Transverse colon (tissue), 4 donors: Measurements from ENCODE around the gene CLIC6. TPM values are rescaled to one million over a fixed set of nuclear protein-coding genes. Genes with fewer than 3 reads are reported as not detected.

Experiments used
- DNase-seq: peaks from one replicate; pipeline ENCODE4 v3.0.0-alpha.2; 2019
- H3K27ac ChIP-seq, 4 donors: fragments of 200-600 bp; sonication (generic); 2 replicates each; pipeline ENCODE4 v1.5.1; 2016 to 2018; ENCODE audit warnings: inconsistent platforms in 4 of 4
- H3K27me3 ChIP-seq: fragments of 200-600 bp; sonication (generic); 2 replicates; pipeline ENCODE4 v1.5.1; 2017; ENCODE audit warnings: inconsistent platforms
- H3K36me3 ChIP-seq, 4 donors: fragments of 200-600 bp; sonication (generic); 2 replicates each; pipeline ENCODE4 v1.5.1; 2017 to 2019; ENCODE audit warnings: inconsistent platforms in 4 of 4
- H3K4me1 ChIP-seq, 4 donors: fragments of 200-600 bp; sonication (generic); 2 replicates each; pipeline ENCODE4 v1.5.1; 2017 to 2020; ENCODE audit warnings: inconsistent platforms in 4 of 4
- H3K4me3 ChIP-seq, 4 donors: fragments of 200-600 bp; sonication (generic); 1 replicate in 1 of 4; 2 replicates in 3 of 4; pipeline versions ENCODE4 v1.5.1 to v1.6.1; 2017 to 2019; ENCODE audit warnings: inconsistent platforms in 4 of 4
- H3K9me3 ChIP-seq, 2 donors: fragments of 200-600 bp; sonication (generic); 2 replicates each; pipeline ENCODE4 v1.5.1; 2017 to 2019; ENCODE audit warnings: inconsistent platforms in 2 of 2
- EP300 ChIP-seq: sonication (generic); formaldehyde crosslinking; IDR thresholded peaks from one replicate; pipeline ENCODE4 v1.6.1; 2017; ENCODE audit warnings: antibody characterized with exemption, low read depth
- POLR2A ChIP-seq: fragments of 450-650 bp; IDR thresholded peaks from one replicate; pipeline ENCODE4 v1.6.1; 2016; ENCODE audit warnings: antibody characterized with exemption, mild to moderate bottlenecking, moderate library complexity
- POLR2AphosphoS5 ChIP-seq, 3 donors: sonication (generic); formaldehyde crosslinking; IDR thresholded peaks; one replicate each; pipeline ENCODE4 v1.6.1; 2016; ENCODE audit warnings: antibody characterized with exemption in 3 of 3
- WGBS, 2 donors: methylation state at CpG; one replicate each; pipeline ENCODE4 v1.1.5; 2018; ENCODE audit warnings: low coverage in 1 of 2; 5-methylcytosine and 5-hydroxymethylcytosine counted together
- in situ Hi-C, 4 donors: fragments of 200-750 bp; cut with MboI; loops; one replicate each; pipeline versions ENCODE4 v1.15.0 to v1.15.1; 2017; ENCODE audit warnings: low sequenced_read_pairs in 3 of 4, low pct_ligation_motif_present in 1 of 4, low pct_unique_long_range_greater_than_20kb in 1 of 4
- intact Hi-C: fragments of 100-400 bp; cut with DNase I; formaldehyde crosslinking; loops from one replicate; pipeline ENCODE4 v1.15.1; 2023; ENCODE audit warnings: low total_unique reads
- total RNA-seq, 4 donors: library from RNA; depleted of rRNA; stranded (reverse); fragments of >200 nt; gene quantifications; one replicate each; pipeline ENCODE4 v1.1.0, GENCODE V29; 2016
- TF ChIP-seq, protein P1 (sequence below), 5 experiments: fragments of 200-600 bp in 3 of 5; fragments of 450-650 bp in 2 of 5; sonication (generic) in 3 of 5; IDR thresholded peaks; 1 replicate in 2 of 5; 2 replicates in 3 of 5; pipeline ENCODE4 v1.5.1; 2016 to 2017; ENCODE audit warnings: antibody characterized with exemption in 5 of 5, inconsistent platforms in 3 of 5, mild to moderate bottlenecking in 2 of 5, moderate library complexity in 1 of 5

CLIC6 gene
- total RNA-seq, 4 donors from 2014 or later, result 0.37 to 4.9 (median 3.7) TPM; not detected in 1

DNA sequence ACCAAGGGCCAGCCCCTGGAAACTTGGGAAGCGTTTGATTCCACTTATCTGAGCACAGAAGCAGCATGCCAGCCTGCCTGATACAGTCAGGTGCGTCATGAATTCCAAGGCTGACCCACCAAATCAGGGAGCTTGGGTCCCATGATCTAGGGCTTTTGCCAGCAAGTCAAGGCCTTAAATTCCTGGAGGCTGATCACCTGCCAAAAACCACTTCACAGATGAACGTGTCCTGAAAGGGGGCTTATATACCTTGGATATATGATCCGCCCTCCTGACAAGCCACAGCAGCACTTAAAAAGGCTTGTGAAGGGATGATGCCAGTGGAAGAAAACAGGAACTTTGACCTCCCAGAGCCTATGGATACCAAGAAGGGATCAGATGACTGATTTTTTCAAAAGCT lies 24.0 kb upstream of the CLIC6 start:
- TF ChIP-seq EP300 (no peak), POLR2A (no peak), POLR2AphosphoS5 (IDR thresholded peaks at IDR 0.05) (no peak)
- TF ChIP-seq, protein P1, sequence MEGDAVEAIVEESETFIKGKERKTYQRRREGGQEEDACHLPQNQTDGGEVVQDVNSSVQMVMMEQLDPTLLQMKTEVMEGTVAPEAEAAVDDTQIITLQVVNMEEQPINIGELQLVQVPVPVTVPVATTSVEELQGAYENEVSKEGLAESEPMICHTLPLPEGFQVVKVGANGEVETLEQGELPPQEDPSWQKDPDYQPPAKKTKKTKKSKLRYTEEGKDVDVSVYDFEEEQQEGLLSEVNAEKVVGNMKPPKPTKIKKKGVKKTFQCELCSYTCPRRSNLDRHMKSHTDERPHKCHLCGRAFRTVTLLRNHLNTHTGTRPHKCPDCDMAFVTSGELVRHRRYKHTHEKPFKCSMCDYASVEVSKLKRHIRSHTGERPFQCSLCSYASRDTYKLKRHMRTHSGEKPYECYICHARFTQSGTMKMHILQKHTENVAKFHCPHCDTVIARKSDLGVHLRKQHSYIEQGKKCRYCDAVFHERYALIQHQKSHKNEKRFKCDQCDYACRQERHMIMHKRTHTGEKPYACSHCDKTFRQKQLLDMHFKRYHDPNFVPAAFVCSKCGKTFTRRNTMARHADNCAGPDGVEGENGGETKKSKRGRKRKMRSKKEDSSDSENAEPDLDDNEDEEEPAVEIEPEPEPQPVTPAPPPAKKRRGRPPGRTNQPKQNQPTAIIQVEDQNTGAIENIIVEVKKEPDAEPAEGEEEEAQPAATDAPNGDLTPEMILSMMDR (IDR thresholded peaks at IDR 0.05), result no peak
- WGBS, 2 donors, result 69% methylated on average over 4 of the region's 4 CpGs; no CpG with 5 or more reads in 1 of the 2 donors
- no peak overlapping the region for H3K4me3 ChIP-seq
- H3K27me3 ChIP-seq, result no peaks in the 10 kb centered on the region
- intact Hi-C loops, result no loop called here
- DNase-seq, result no peak
- in situ Hi-C loops, result loop anchor here in 1 of 4 donors (25.0 kb wide), 1 partner anchor 733 kb away; the partner anchor contains the start of gene ATP5PO
- peaks cover 0 to 3% (median 1%) of the 10 kb centered on the region in 4 donors for H3K4me1 ChIP-seq
- no peaks in the 10 kb centered on the region for H3K9me3 ChIP-seq
- H3K36me3 ChIP-seq, result no peaks in the 10 kb centered on the region
- H3K27ac ChIP-seq, result no peak overlapping the region

DNA sequence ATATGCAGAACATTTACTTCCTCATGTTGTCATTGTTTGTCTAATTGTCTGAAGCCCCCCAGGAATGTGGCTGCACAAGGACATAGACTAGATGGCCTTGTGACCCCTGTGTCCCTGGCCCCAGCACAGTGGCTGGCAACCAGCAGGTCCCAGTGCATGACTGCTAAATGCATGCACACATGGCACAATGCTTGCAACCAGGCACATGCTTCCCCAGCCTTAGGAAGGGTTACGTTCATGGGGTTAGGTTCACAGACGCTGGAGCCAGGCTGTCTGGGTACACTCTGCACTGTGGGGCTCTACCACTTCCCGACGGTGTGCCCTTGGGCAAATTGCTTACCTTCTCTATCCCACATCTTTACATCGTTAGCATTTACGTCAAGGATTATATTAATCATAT lies 21.2 kb upstream of the CLIC6 start:
- Histone ChIP-seq H3K36me3 (no peaks in the 10 kb centered on the region), H3K4me1 (peaks cover 0 to 3% (median 0%) of the 10 kb centered on the region in 4 donors), H3K4me3 (no peak overlapping the region), H3K27me3 (peaks cover 1% of the 10 kb centered on the region), H3K9me3 (peaks cover 0 to 5% of the 10 kb centered on the region in 2 donors), H3K27ac (no peak overlapping the region)
- in situ Hi-C loops (loop anchor here in 1 of 4 donors (25.0 kb wide), 1 partner anchor 735 kb away; the partner anchor contains the start of gene ATP5PO), intact Hi-C loops (no loop called here)
- WGBS, 2 donors, result 70 to 72% methylated on average over 5 to 6 of the region's 6 CpGs
- no peak for TF ChIP-seq EP300
- no peak for TF ChIP-seq POLR2AphosphoS5 (IDR thresholded peaks at IDR 0.05)
- no peak for TF ChIP-seq POLR2A
- TF ChIP-seq, protein P1 (IDR thresholded peaks at IDR 0.05), result no peak
- DNase-seq, result no peak

DNA sequence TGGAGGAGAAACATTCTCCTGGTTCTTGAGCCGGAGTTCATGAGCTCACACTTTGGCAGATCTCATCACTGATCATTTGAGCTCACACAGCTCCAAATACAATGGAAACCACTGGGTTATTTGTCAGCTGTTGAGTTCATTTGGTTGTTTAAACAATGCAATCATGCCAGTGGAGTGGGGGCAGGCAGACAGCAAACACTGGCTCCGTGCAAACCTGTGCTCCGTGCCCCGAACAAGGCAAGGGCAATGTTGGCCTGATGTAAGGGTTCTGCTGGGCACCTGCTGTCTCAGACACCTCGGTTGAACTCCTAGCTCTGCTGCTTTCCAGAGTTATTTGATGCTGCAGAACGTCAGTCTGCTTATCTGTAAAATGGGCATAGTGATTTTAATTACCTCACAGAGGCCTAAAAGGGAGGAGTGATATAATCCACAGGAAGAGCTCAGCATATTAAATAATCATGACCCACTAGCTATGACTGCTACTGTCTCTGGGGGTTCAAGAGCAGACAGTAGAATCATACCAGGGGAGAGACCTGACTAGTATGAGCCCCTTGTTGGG lies 20.0 kb upstream of the CLIC6 start:
- H3K27me3 ChIP-seq, result peaks cover 7% of the 10 kb centered on the region
- in situ Hi-C loops (loop anchor here in 1 of 4 donors (25.0 kb wide), 1 partner anchor 737 kb away; the partner anchor contains the start of gene ATP5PO), intact Hi-C loops (no loop called here)
- H3K27ac ChIP-seq, result no peak overlapping the region
- TF ChIP-seq, protein P1 (IDR thresholded peaks at IDR 0.05), result no peak
- TF ChIP-seq POLR2A, result no peak
- no peak for TF ChIP-seq POLR2AphosphoS5 (IDR thresholded peaks at IDR 0.05)
- TF ChIP-seq EP300, result no peak
- peaks cover 0 to 3% (median 0%) of the 10 kb centered on the region in 4 donors for H3K4me1 ChIP-seq
- 77% methylated on average over 6 of the region's 6 CpGs; no CpG with 5 or more reads in 1 of the 2 donors for WGBS, 2 donors
- H3K36me3 ChIP-seq, result no peaks in the 10 kb centered on the region
- no peak overlapping the region for H3K4me3 ChIP-seq
- no peak for DNase-seq
- H3K9me3 ChIP-seq, result peaks cover 0 to 5% of the 10 kb centered on the region in 2 donors

DNA sequence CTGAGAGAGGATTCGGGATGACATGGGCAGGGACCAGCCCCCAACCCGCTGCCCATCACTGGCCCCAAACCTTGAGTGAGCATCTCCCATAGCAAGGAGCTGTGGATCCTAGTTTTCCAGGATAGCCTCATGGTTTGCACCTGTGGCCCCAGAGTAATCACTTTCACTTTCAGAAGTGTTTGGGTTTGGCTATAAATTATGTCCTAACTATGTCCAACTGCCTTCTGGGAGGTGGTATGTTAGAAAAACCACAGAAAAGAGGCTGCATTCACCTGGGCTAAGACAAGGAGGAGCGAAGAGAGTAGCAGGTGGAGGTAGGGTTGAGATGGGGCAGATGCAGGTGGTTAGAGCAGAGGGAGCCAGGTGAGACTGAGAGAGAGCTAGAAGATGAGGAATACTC lies 19.4 kb upstream of the CLIC6 start:
- WGBS, 2 donors, result 67 to 75% methylated on average over 3 of the region's 3 CpGs
- in situ Hi-C loops (loop anchor here in 1 of 4 donors (25.0 kb wide), 1 partner anchor 737 kb away; the partner anchor contains the start of gene ATP5PO), intact Hi-C loops (no loop called here)

More for the DNA sequence above, 19.4 kb upstream of the CLIC6 start:
- no peak overlapping the region for H3K4me3 ChIP-seq
- no peak for DNase-seq
- H3K27me3 ChIP-seq, result peaks cover 7% of the 10 kb centered on the region
- TF ChIP-seq, protein P1 (IDR thresholded peaks at IDR 0.05), result no peak
- no peak for TF ChIP-seq POLR2AphosphoS5 (IDR thresholded peaks at IDR 0.05)
- no peak for TF ChIP-seq POLR2A
- no peak for TF ChIP-seq EP300
- H3K27ac ChIP-seq, result no peak overlapping the region
- H3K9me3 ChIP-seq, result peaks cover 0 to 5% of the 10 kb centered on the region in 2 donors
- no peaks in the 10 kb centered on the region for H3K36me3 ChIP-seq
- H3K4me1 ChIP-seq, result peaks cover 0 to 3% (median 0%) of the 10 kb centered on the region in 4 donors
